HG03469 (cell line): ENCODE data around the gene RSPH1.

ENCODE experiments used
- ATAC-seq: cut with Tn5 transposase; IDR thresholded peaks from one replicate; pipeline ENCODE4 v1.9.1; 2021; ENCODE audit warnings: mild to moderate bottlenecking, moderate library complexity, moderate number of reproducible peaks; ENCODE audit not compliant: unreplicated experiment

Gene RSPH1

GRCh38 chr21:42532466-42533181, 36.6 kb upstream of the RSPH1 start:
- no peak for ATAC-seq

GRCh38 chr21:42531771-42532170, 35.7 kb upstream of the RSPH1 start:
- ATAC-seq = no peak

GRCh38 chr21:42530167-42530518, 34.1 kb upstream of the RSPH1 start:
- ATAC-seq = no peak

- ATAC-seq = no peak
Measured at GRCh38 chr21:42527489-42528158, 31.6 kb upstream of the RSPH1 start.

- no peak for ATAC-seq
Measured at GRCh38 chr21:42527127-42527488, 31.1 kb upstream of the RSPH1 start.

GRCh38 chr21:42526379-42526727, 30.3 kb upstream of the RSPH1 start:
- no peak for ATAC-seq

- no peak for ATAC-seq
Measured at GRCh38 chr21:42525676-42526378, 29.8 kb upstream of the RSPH1 start.

- ATAC-seq = peak; percentile 8
Measured at GRCh38 chr21:42525029-42525581, 29.1 kb upstream of the RSPH1 start.

GRCh38 chr21:42524341-42525028, 28.5 kb upstream of the RSPH1 start:
- ATAC-seq = peak; percentile 47

GRCh38 chr21:42523941-42524340, 27.9 kb upstream of the RSPH1 start:
- ATAC-seq = no peak

- ATAC-seq = no peak
Measured at GRCh38 chr21:42523211-42523610, 27.2 kb upstream of the RSPH1 start.

- no peak for ATAC-seq
Measured at GRCh38 chr21:42522771-42523170, 26.7 kb upstream of the RSPH1 start.

- no peak for ATAC-seq
Measured at GRCh38 chr21:42522271-42522670, 26.2 kb upstream of the RSPH1 start.

GRCh38 chr21:42521805-42522204, 25.8 kb upstream of the RSPH1 start:
- ATAC-seq = no peak

GRCh38 chr21:42521384-42521783, 25.4 kb upstream of the RSPH1 start:
- ATAC-seq = no peak

GRCh38 chr21:42520628-42521253, 24.7 kb upstream of the RSPH1 start:
- ATAC-seq = no peak

GRCh38 chr21:42518626-42519025, 22.6 kb upstream of the RSPH1 start:
- no peak for ATAC-seq

GRCh38 chr21:42518215-42518614, 22.2 kb upstream of the RSPH1 start:
- ATAC-seq = no peak

GRCh38 chr21:42515708-42516502, 19.9 kb upstream of the RSPH1 start:
- no peak for ATAC-seq

- ATAC-seq = no peak
Measured at GRCh38 chr21:42514883-42515228, 18.8 kb upstream of the RSPH1 start.
